Measurements from ENCODE around the gene SUPT6H. TPM values are rescaled to one million over a fixed set of nuclear protein-coding genes. Genes with fewer than 3 reads are reported as not detected.

The SUPT6H gene
- polyA plus RNA-seq, 1 donor from 2014 or later: 19.0 TPM

DNA sequence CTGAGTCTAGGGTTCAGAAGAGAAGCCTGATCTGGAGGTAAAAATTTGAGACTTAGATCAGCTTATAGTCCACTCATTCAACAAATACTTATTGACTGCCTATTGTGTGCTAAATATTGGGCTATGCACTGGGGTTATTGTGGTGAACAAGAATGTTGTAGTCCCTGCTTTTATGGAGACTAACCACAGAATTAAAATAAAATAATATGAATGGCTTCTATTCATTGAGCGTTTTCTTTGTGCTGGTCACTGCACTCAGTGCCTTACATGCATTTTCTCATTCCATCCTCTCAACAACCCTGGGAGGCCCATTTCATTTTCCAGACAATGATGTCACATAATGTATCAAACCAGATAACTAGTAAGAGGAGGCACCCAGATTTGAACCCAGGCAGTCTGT is 71.3 kb downstream of the SUPT6H start:
- no peaks in the 10 kb centered on the region for H3K9me3 ChIP-seq (ENCODE audit: low read length)
- H4K20me1 ChIP-seq (ENCODE audit: insufficient read depth): no peaks in the 10 kb centered on the region
- no peaks in the 10 kb centered on the region for H3K9me2 ChIP-seq (ENCODE audit: insufficient read depth, low read length)
- H3K79me2 ChIP-seq (replicated peaks; ENCODE audit: insufficient read depth, low read length): no peaks in the 10 kb centered on the region
- no peak overlapping the region for H2AFZ ChIP-seq (ENCODE audit: low read depth, low read length)
- H3K4me3 ChIP-seq (ENCODE audit: low read length): no peak overlapping the region
- no peak overlapping the region for H3K4me2 ChIP-seq (ENCODE audit: low read length)
- no peaks in the 10 kb centered on the region for H3K36me3 ChIP-seq (ENCODE audit: insufficient read depth, low read length)
- H3K27me3 ChIP-seq (ENCODE audit: insufficient read depth, low read depth, low read length): no peaks in the 10 kb centered on the region
- H3K27ac ChIP-seq (ENCODE audit: low read length): no peak overlapping the region
- no peak for TF ChIP-seq EZH2 (IDR thresholded peaks at IDR 0.05; ENCODE audit: borderline replicate concordance, insufficient read depth, low read length, poor library complexity, severe bottlenecking)
- no peak for TF ChIP-seq RAD21 (conservative IDR thresholded peaks at IDR 0.05)
- TF ChIP-seq MXI1 (conservative IDR thresholded peaks at IDR 0.05; ENCODE audit: poor library complexity, severe bottlenecking): no peak
- H3K9ac ChIP-seq (ENCODE audit: low read length): no peak overlapping the region
- no peaks in the 10 kb centered on the region for H3F3A ChIP-seq (ENCODE audit: insufficient read depth, low read length, poor library complexity, severe bottlenecking)

DNA sequence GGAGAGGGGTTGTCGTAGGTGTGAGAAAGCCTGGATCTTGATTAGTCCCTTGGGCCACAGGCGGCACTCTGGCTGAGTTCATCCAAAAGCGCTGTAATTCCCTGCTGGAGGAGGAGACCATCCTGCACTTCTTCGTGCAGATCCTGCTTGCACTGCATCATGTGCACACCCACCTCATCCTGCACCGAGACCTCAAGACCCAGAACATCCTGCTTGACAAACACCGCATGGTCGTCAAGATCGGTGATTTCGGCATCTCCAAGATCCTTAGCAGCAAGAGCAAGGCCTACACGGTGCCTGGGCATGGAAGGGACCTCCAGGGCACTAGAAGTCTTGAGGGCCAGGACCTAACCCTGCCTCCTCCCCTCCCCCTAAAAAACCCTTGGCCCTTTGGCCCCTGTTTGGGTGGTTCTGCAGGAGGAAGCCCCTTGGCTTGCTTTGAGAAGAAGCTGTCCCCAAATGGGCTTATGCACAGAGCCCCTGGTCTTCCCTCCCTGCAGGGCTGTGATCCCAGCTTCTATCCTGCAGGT is 72.8 kb downstream of the SUPT6H start:
- TF ChIP-seq POLR2AphosphoS5 (IDR thresholded peaks at IDR 0.05) (no peak), RAD21 (conservative IDR thresholded peaks at IDR 0.05) (no peak), EP300 (conservative IDR thresholded peaks at IDR 0.05; ENCODE audit: poor library complexity, severe bottlenecking) (no peak), MXI1 (conservative IDR thresholded peaks at IDR 0.05; ENCODE audit: poor library complexity, severe bottlenecking) (no peak), EZH2 (IDR thresholded peaks at IDR 0.05; ENCODE audit: borderline replicate concordance, insufficient read depth, low read length, poor library complexity, severe bottlenecking) (no peak), SMC3 (conservative IDR thresholded peaks at IDR 0.05; ENCODE audit: poor library complexity) (no peak), TAF1 (IDR thresholded peaks at IDR 0.05; ENCODE audit: low read depth) (no peak)
- TF ChIP-seq, protein P1, sequence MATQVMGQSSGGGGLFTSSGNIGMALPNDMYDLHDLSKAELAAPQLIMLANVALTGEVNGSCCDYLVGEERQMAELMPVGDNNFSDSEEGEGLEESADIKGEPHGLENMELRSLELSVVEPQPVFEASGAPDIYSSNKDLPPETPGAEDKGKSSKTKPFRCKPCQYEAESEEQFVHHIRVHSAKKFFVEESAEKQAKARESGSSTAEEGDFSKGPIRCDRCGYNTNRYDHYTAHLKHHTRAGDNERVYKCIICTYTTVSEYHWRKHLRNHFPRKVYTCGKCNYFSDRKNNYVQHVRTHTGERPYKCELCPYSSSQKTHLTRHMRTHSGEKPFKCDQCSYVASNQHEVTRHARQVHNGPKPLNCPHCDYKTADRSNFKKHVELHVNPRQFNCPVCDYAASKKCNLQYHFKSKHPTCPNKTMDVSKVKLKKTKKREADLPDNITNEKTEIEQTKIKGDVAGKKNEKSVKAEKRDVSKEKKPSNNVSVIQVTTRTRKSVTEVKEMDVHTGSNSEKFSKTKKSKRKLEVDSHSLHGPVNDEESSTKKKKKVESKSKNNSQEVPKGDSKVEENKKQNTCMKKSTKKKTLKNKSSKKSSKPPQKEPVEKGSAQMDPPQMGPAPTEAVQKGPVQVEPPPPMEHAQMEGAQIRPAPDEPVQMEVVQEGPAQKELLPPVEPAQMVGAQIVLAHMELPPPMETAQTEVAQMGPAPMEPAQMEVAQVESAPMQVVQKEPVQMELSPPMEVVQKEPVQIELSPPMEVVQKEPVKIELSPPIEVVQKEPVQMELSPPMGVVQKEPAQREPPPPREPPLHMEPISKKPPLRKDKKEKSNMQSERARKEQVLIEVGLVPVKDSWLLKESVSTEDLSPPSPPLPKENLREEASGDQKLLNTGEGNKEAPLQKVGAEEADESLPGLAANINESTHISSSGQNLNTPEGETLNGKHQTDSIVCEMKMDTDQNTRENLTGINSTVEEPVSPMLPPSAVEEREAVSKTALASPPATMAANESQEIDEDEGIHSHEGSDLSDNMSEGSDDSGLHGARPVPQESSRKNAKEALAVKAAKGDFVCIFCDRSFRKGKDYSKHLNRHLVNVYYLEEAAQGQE (IDR thresholded peaks at IDR 0.05; ENCODE audit: borderline replicate concordance): no peak
- TF ChIP-seq, protein P2, sequence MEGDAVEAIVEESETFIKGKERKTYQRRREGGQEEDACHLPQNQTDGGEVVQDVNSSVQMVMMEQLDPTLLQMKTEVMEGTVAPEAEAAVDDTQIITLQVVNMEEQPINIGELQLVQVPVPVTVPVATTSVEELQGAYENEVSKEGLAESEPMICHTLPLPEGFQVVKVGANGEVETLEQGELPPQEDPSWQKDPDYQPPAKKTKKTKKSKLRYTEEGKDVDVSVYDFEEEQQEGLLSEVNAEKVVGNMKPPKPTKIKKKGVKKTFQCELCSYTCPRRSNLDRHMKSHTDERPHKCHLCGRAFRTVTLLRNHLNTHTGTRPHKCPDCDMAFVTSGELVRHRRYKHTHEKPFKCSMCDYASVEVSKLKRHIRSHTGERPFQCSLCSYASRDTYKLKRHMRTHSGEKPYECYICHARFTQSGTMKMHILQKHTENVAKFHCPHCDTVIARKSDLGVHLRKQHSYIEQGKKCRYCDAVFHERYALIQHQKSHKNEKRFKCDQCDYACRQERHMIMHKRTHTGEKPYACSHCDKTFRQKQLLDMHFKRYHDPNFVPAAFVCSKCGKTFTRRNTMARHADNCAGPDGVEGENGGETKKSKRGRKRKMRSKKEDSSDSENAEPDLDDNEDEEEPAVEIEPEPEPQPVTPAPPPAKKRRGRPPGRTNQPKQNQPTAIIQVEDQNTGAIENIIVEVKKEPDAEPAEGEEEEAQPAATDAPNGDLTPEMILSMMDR (IDR thresholded peaks at IDR 0.05; ENCODE audit: poor library complexity, severe bottlenecking): no peak

More for the DNA sequence above, 72.8 kb downstream of the SUPT6H start:
- no peaks in the 10 kb centered on the region for H3K9me3 ChIP-seq (ENCODE audit: low read length)
- no peaks in the 10 kb centered on the region for H3F3A ChIP-seq (ENCODE audit: insufficient read depth, low read length, poor library complexity, severe bottlenecking)
- no peak overlapping the region for H3K9ac ChIP-seq (ENCODE audit: low read length)
- H3K79me2 ChIP-seq (replicated peaks; ENCODE audit: insufficient read depth, low read length): no peaks in the 10 kb centered on the region
- no peaks in the 10 kb centered on the region for H3K27me3 ChIP-seq (ENCODE audit: insufficient read depth, low read depth, low read length)
- H3K27ac ChIP-seq (ENCODE audit: low read length): no peak overlapping the region
- H4K20me1 ChIP-seq (ENCODE audit: insufficient read depth): no peaks in the 10 kb centered on the region
- H3K36me3 ChIP-seq (ENCODE audit: insufficient read depth, low read length): no peaks in the 10 kb centered on the region
- H3K9me2 ChIP-seq (ENCODE audit: insufficient read depth, low read length): no peaks in the 10 kb centered on the region
- no peak overlapping the region for H2AFZ ChIP-seq (ENCODE audit: low read depth, low read length)
- H3K4me3 ChIP-seq (ENCODE audit: low read length): no peak overlapping the region
- no peak overlapping the region for H3K4me2 ChIP-seq (ENCODE audit: low read length)
